Measurements from ENCODE around the gene MPC2. TPM values are rescaled to one million over a fixed set of nuclear protein-coding genes. Genes with fewer than 3 reads are reported as not detected.

The MPC2 gene
- total RNA-seq, 1 experiment from 2014 or later, result 56.2 TPM

DNA sequence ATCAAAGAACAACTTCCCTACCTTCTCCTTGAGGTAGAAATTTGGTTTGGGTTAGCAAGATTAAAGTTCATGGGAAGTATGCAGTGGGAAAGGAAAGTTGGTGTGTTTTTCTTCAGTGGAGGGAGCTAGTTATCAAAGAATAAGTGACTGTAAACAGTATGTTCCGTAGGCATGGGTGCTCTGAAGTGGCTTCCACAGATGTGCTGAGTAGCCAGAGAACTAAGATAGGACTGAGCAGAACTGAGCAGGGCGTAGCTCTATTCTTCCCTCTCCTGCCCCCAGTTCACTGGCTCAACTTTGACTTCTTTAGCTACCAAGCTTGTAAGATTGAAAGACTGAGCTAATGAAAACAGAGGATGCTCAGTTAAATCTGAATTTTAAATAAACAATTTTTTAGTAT is 26.3 kb downstream of the MPC2 start:
- intact Hi-C loops (cut with micrococcal nuclease; ENCODE audit: unreplicated experiment), result no loop called here
- TF ChIP-seq EZH2 (IDR thresholded peaks at IDR 0.05; ENCODE audit: borderline replicate concordance, low read depth, low read length, poor library complexity, severe bottlenecking) (no peak), CTCF (conservative IDR thresholded peaks at IDR 0.05; ENCODE audit: low read depth, low read length) (no peak)

GRCh38 chr1:167909691-167910180 is 27.1 kb downstream of the MPC2 start:
- TF ChIP-seq EZH2 (IDR thresholded peaks at IDR 0.05; ENCODE audit: borderline replicate concordance, low read depth, low read length, poor library complexity, severe bottlenecking) (no peak), CTCF (conservative IDR thresholded peaks at IDR 0.05; ENCODE audit: low read depth, low read length) (no peak)
- Histone ChIP-seq H3K36me3 (ENCODE audit: insufficient read depth, low read length, poor library complexity, severe bottlenecking) (no peaks in the 10 kb centered on the region), H3K4me3 (ENCODE audit: low read depth, low read length, poor library complexity, severe bottlenecking) (no peak overlapping the region), H3K27ac (ENCODE audit: low read depth, low read length, poor library complexity, severe bottlenecking) (no peak overlapping the region), H3K4me1 (ENCODE audit: insufficient read depth, low read length, poor library complexity, severe bottlenecking) (no peaks in the 10 kb centered on the region), H3K9me3 (ENCODE audit: low read depth, low read length, poor library complexity, severe bottlenecking) (peaks cover 8% of the 10 kb centered on the region), H3K27me3 (replicated peaks; ENCODE audit: insufficient read depth, low read depth, low read length, poor library complexity) (no peaks in the 10 kb centered on the region)
- intact Hi-C loops (cut with micrococcal nuclease; ENCODE audit: unreplicated experiment), result no loop called here
- no TSS peak for BruUV-seq (replicated peaks)
- ChIA-PET CTCF (no interaction called here), POLR2A (ENCODE audit: low non-redundant PET) (no interaction called here)
- DNase-seq (ENCODE audit: low spot score), result no peak

More for the DNA sequence above, 26.3 kb downstream of the MPC2 start:
- H3K4me3 ChIP-seq (ENCODE audit: low read depth, low read length, poor library complexity, severe bottlenecking), result no peak overlapping the region
- no peak for DNase-seq (ENCODE audit: low spot score)
- H3K4me1 ChIP-seq (ENCODE audit: insufficient read depth, low read length, poor library complexity, severe bottlenecking), result no peaks in the 10 kb centered on the region
- no TSS peak for BruUV-seq (replicated peaks)
- no peaks in the 10 kb centered on the region for H3K27me3 ChIP-seq (replicated peaks; ENCODE audit: insufficient read depth, low read depth, low read length, poor library complexity)
- CTCF ChIA-PET, result no interaction called here
- POLR2A ChIA-PET (ENCODE audit: low non-redundant PET), result no interaction called here
- no peaks in the 10 kb centered on the region for H3K36me3 ChIP-seq (ENCODE audit: insufficient read depth, low read length, poor library complexity, severe bottlenecking)
- peaks cover 8% of the 10 kb centered on the region for H3K9me3 ChIP-seq (ENCODE audit: low read depth, low read length, poor library complexity, severe bottlenecking)
- no peak overlapping the region for H3K27ac ChIP-seq (ENCODE audit: low read depth, low read length, poor library complexity, severe bottlenecking)

DNA sequence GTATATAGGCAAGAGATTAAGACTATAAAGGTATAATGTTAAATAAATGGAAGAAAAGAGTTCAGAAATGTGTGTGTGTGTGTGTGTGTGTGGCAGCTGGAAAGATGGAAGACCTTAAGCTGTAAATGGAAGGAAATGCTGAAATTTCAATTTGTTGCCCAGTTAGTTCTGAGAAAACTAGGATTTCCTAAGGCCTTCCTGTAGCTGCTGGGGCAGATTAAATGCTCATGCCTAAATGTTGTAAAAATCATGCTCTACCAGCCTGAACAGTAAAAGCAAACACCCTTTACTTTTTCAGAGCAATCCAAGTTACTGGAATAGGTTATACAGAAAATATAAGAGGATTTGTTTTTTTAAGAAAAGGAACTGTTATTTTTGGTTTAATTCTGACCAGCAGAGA is 31.2 kb downstream of the MPC2 start:
- BruUV-seq (replicated peaks), result no TSS peak
- Histone ChIP-seq H3K27ac (ENCODE audit: low read depth, low read length, poor library complexity, severe bottlenecking) (no peak overlapping the region), H3K27me3 (replicated peaks; ENCODE audit: insufficient read depth, low read depth, low read length, poor library complexity) (no peaks in the 10 kb centered on the region), H3K9me3 (ENCODE audit: low read depth, low read length, poor library complexity, severe bottlenecking) (peaks cover 8% of the 10 kb centered on the region), H3K36me3 (ENCODE audit: insufficient read depth, low read length, poor library complexity, severe bottlenecking) (no peaks in the 10 kb centered on the region), H3K4me3 (ENCODE audit: low read depth, low read length, poor library complexity, severe bottlenecking) (no peak overlapping the region), H3K4me1 (ENCODE audit: insufficient read depth, low read length, poor library complexity, severe bottlenecking) (no peaks in the 10 kb centered on the region)
- ChIA-PET POLR2A (ENCODE audit: low non-redundant PET) (no interaction called here), CTCF (no interaction called here)
- intact Hi-C loops (cut with micrococcal nuclease; ENCODE audit: unreplicated experiment), result no loop called here
- DNase-seq (ENCODE audit: low spot score), result no peak
- no peak for TF ChIP-seq CTCF (conservative IDR thresholded peaks at IDR 0.05; ENCODE audit: low read depth, low read length)
- no peak for TF ChIP-seq EZH2 (IDR thresholded peaks at IDR 0.05; ENCODE audit: borderline replicate concordance, low read depth, low read length, poor library complexity, severe bottlenecking)
